ENCODE measurements around the gene TMEM271.
"Not testable (repeated sequence)": the region's sequence is repeated elsewhere in the genome, so short reads cannot be mapped to it uniquely, and the experiment has no call there.

TMEM271 gene

GRCh38 chr4:560731-561291 is 15.3 kb downstream of the TMEM271 start:
- DNase-seq, result no peak

GRCh38 chr4:560061-560460 is 16.0 kb downstream of the TMEM271 start:
- DNase-seq, result no peak

- DNase-seq, result no peak
Observed at GRCh38 chr4:555566-556275, 20.4 kb downstream of the TMEM271 start.

GRCh38 chr4:554793-555320 is 21.2 kb downstream of the TMEM271 start:
- DNase-seq, result not testable (repeated sequence)

- no peak for DNase-seq
Observed at GRCh38 chr4:552019-552418, 24.1 kb downstream of the TMEM271 start.

GRCh38 chr4:550268-550667 is 25.8 kb downstream of the TMEM271 start:
- DNase-seq, result not testable (repeated sequence)

- no peak for DNase-seq
Observed at GRCh38 chr4:548976-549375, 27.1 kb downstream of the TMEM271 start.

- DNase-seq, result no peak
Observed at GRCh38 chr4:545612-546011, 30.5 kb downstream of the TMEM271 start.

- no peak for DNase-seq
Observed at GRCh38 chr4:544386-545105, 31.5 kb downstream of the TMEM271 start.

GRCh38 chr4:541271-541670 is 34.8 kb downstream of the TMEM271 start:
- no peak for DNase-seq

- DNase-seq, result no peak
Observed at GRCh38 chr4:538542-539142, 37.5 kb downstream of the TMEM271 start.

- no peak for DNase-seq
Observed at GRCh38 chr4:537436-538264, 38.4 kb downstream of the TMEM271 start.

- DNase-seq, result no peak
Observed at GRCh38 chr4:536351-536972, 39.6 kb downstream of the TMEM271 start.

GRCh38 chr4:535924-536281 is 40.2 kb downstream of the TMEM271 start:
- DNase-seq, result no peak

- no peak for DNase-seq
Observed at GRCh38 chr4:535181-535923, 40.7 kb downstream of the TMEM271 start.

- no peak for DNase-seq
Observed at GRCh38 chr4:534576-535151, 41.4 kb downstream of the TMEM271 start.

- no peak for DNase-seq
Observed at GRCh38 chr4:534101-534575, 42.0 kb downstream of the TMEM271 start.

- DNase-seq, result no peak
Observed at GRCh38 chr4:533318-534100, 42.6 kb downstream of the TMEM271 start.

- no peak for DNase-seq
Observed at GRCh38 chr4:532588-533317, 43.3 kb downstream of the TMEM271 start.

All from stimulated activated naive CD4-positive, alpha-beta T cell treated with Interleukin-2 at 50 U/mL for 16 hours (primary cell).